Stimulated activated naive B cell treated with anti-CD40 and anti-IgM and Interleukin-4, amounts not matched to agents 10 μg/mL and 1 μg/mL and 100 μg/mL, for 72 hours (primary cell): ENCODE measurements around the gene RNFT2.

Experiments used
- ATAC-seq, 2 donors: fragments of 150-1000 bp; cut with Tn5 transposase; replicated peaks; 2 replicates each; pipeline ENCODE4 v1.10.0; 2021; ENCODE audit warnings: moderate library complexity in 1 of 2
- DNase-seq: peaks from one replicate; pipeline ENCODE4 v3.0.0; 2021
- H3K27ac Mint-ChIP-seq: one replicate; pipeline ENCODE4 v1.8.0; 2022; ENCODE audit warnings: mild to moderate bottlenecking, mixed read lengths
- H3K27me3 Mint-ChIP-seq, 2 donors: one replicate each; pipeline ENCODE4 v1.8.0; 2022; ENCODE audit warnings: mixed read lengths in 2 of 2
- H3K36me3 Mint-ChIP-seq, 2 donors: one replicate each; pipeline ENCODE4 v1.8.0; 2022; ENCODE audit warnings: mixed read lengths in 2 of 2, mild to moderate bottlenecking in 1 of 2
- H3K4me1 Mint-ChIP-seq, 2 donors: one replicate each; pipeline ENCODE4 v1.8.0; 2022; ENCODE audit warnings: mixed read lengths in 2 of 2, mild to moderate bottlenecking in 1 of 2
- H3K4me3 Mint-ChIP-seq, 2 donors: one replicate each; pipeline ENCODE4 v1.8.0; 2022; ENCODE audit warnings: mild to moderate bottlenecking in 2 of 2, mixed read lengths in 2 of 2, moderate library complexity in 1 of 2
- H3K9me3 Mint-ChIP-seq, 2 donors: one replicate each; pipeline ENCODE4 v1.8.0; 2022; ENCODE audit warnings: mixed read lengths in 2 of 2, mild to moderate bottlenecking in 1 of 2

The RNFT2 gene

DNA sequence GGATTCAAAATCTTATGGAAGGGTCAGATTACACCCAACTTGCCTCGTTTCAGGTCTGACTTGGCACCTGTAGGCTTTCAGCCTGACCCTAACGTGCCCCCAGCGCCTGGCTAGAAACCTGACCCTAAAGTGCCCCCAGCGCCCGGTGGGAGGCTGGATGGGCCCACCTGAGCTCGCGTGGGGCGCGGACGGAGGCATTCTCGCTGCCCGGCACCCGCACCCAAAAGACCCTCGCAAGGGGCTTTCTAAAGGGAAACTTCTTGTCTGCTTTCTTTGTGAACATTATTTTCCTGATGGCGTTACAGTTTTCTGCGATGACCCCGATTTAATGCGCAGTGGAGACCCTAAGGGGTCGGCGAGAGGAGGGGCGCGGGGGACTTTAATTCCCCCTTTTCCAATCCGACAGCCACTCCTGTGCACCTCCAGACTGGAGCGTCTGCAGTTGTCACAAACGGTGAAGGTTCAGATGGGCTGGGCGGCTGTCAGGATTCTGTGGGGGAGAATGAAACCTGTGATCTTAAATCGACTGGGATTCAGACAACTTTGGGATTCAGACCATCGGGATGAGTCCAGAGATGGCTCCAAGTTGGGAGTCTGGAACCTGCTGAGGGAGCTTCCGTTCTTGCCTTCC lies 143.9 kb downstream of the RNFT2 start:
- no peak for DNase-seq
- Mint-ChIP-seq H3K36me3 (peaks cover 0 to 2% of the 10 kb centered on the region in 2 donors), H3K4me3 (peak overlapping the region; percentile 72 to 76)

GRCh38 chr12:116882742-116883141 lies 144.6 kb downstream of the RNFT2 start:
- DNase-seq (no peak), ATAC-seq (peak; percentile 41 to 58)
- Mint-ChIP-seq H3K4me1 (peaks cover 30 to 52% of the 10 kb centered on the region in 2 donors), H3K27ac (no peak overlapping the region), H3K27me3 (peaks cover 36 to 48% of the 10 kb centered on the region in 2 donors), H3K36me3 (peaks cover 0 to 2% of the 10 kb centered on the region in 2 donors), H3K4me3 (no peak overlapping the region), H3K9me3 (no peaks in the 10 kb centered on the region)

More for the DNA sequence above, 143.9 kb downstream of the RNFT2 start:
- no peaks in the 10 kb centered on the region for H3K9me3 Mint-ChIP-seq
- peak overlapping the region; percentile 42 for H3K27ac Mint-ChIP-seq
- no peak for ATAC-seq
- H3K27me3 Mint-ChIP-seq, result peaks cover 36 to 48% of the 10 kb centered on the region in 2 donors
- H3K4me1 Mint-ChIP-seq, result peaks cover 30 to 52% of the 10 kb centered on the region in 2 donors

- no peak for ATAC-seq
- H3K9me3 Mint-ChIP-seq, result peaks cover 0 to under 1% of the 10 kb centered on the region in 2 donors
- peaks cover 20 to 34% of the 10 kb centered on the region in 2 donors for H3K4me1 Mint-ChIP-seq
- H3K27ac Mint-ChIP-seq, result no peak overlapping the region
- no peaks in the 10 kb centered on the region for H3K36me3 Mint-ChIP-seq
- H3K27me3 Mint-ChIP-seq, result peaks cover 27 to 36% of the 10 kb centered on the region in 2 donors
- DNase-seq, result no peak
- H3K4me3 Mint-ChIP-seq, result no peak overlapping the region
Observed at GRCh38 chr12:116884871-116885270, 146.8 kb downstream of the RNFT2 start.

GRCh38 chr12:116885491-116885890 lies 147.4 kb downstream of the RNFT2 start:
- Mint-ChIP-seq H3K27me3 (peaks cover 21 to 30% of the 10 kb centered on the region in 2 donors), H3K36me3 (no peaks in the 10 kb centered on the region), H3K27ac (no peak overlapping the region), H3K4me1 (peaks cover 14 to 27% of the 10 kb centered on the region in 2 donors), H3K9me3 (peaks cover 0 to 4% of the 10 kb centered on the region in 2 donors), H3K4me3 (no peak overlapping the region)
- peak; percentile 35 to 46 for ATAC-seq
- DNase-seq, result no peak

- Mint-ChIP-seq H3K9me3 (peaks cover 0 to 5% of the 10 kb centered on the region in 2 donors), H3K4me3 (no peak overlapping the region), H3K27me3 (peaks cover 13 to 17% of the 10 kb centered on the region in 2 donors), H3K36me3 (no peaks in the 10 kb centered on the region), H3K27ac (no peak overlapping the region), H3K4me1 (peaks cover 7 to 17% of the 10 kb centered on the region in 2 donors)
- ATAC-seq, result no peak
- DNase-seq, result no peak
Observed at GRCh38 chr12:116887244-116887643, 149.1 kb downstream of the RNFT2 start.

GRCh38 chr12:116887897-116888296 lies 149.8 kb downstream of the RNFT2 start:
- no peak overlapping the region for H3K4me3 Mint-ChIP-seq
- ATAC-seq (no peak), DNase-seq (no peak)
- no peak overlapping the region for H3K27ac Mint-ChIP-seq
- H3K27me3 Mint-ChIP-seq, result peaks cover 8 to 11% of the 10 kb centered on the region in 2 donors
- H3K9me3 Mint-ChIP-seq, result peaks cover 0 to 5% of the 10 kb centered on the region in 2 donors
- peaks cover 1 to 10% of the 10 kb centered on the region in 2 donors for H3K4me1 Mint-ChIP-seq
- H3K36me3 Mint-ChIP-seq, result no peaks in the 10 kb centered on the region

DNA sequence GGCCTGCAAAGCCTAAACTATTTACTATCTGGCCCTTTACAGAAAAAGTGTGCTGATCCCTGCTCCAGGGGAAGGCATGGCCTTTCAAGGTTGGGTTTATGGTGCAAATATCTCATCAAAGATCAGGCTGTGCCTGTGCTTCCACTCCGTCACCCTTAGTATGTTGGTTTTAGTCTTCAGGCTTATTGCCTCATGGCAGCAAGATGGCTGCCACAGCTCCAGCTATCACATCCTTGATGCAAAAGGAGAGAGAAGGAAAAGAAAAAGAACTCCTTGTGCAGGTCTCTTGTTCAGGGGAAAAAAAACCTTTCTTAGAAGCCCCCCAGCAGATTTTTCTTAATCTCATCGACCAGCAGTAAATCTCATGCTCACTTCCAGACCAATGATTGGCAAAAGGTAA lies 152.2 kb downstream of the RNFT2 start:
- peaks cover 0 to 5% of the 10 kb centered on the region in 2 donors for H3K9me3 Mint-ChIP-seq
- no peaks in the 10 kb centered on the region for H3K36me3 Mint-ChIP-seq
- ATAC-seq, result no peak
- no peak overlapping the region for H3K4me3 Mint-ChIP-seq
- H3K27me3 Mint-ChIP-seq, result no peaks in the 10 kb centered on the region
- peaks cover under 1 to 1% of the 10 kb centered on the region in 2 donors for H3K4me1 Mint-ChIP-seq
- DNase-seq, result no peak
- H3K27ac Mint-ChIP-seq, result no peak overlapping the region

- ATAC-seq (no peak), DNase-seq (no peak)
- peaks cover 0 to 5% of the 10 kb centered on the region in 2 donors for H3K9me3 Mint-ChIP-seq
- no peaks in the 10 kb centered on the region for H3K27me3 Mint-ChIP-seq
- no peaks in the 10 kb centered on the region for H3K36me3 Mint-ChIP-seq
- no peak overlapping the region for H3K4me3 Mint-ChIP-seq
- no peak overlapping the region for H3K27ac Mint-ChIP-seq
- peaks cover 0 to 1% of the 10 kb centered on the region in 2 donors for H3K4me1 Mint-ChIP-seq
Observed at GRCh38 chr12:116891019-116891418, 152.9 kb downstream of the RNFT2 start.

DNA sequence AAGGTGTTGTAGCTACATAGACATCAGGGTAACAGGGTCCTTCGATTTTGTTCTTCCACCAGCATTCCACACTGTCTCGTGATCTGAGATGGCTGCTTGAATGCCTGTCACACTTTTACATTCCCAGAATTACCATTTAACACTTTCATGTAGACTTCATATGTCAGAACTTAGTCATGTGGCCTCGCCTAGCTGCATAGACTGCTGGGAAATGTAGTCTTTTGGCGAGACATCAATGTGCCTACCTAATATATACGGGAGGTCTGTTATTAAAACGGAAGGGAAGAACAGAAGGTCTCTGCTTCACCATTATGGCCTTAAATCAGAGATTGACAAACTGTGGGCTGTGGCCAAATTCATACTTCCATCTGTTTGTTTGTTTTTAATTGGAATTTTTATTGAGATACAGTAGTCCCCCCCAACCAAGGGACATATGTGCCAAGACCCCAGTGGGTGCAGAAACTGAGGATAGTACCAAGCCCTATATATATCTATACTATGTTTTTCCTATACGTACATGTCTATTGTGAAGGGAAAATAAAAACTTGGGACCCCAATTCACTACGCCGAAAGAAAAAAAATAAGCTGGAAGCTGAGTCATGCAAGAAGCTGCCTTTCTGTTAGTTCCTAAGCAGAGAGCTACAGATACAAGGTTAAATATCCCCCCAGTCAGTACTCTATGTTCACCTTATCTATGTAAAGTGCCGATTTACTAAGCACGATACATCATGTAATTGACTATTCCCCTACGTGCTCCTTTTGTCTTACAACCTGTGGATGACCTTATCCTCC lies 154.4 kb downstream of the RNFT2 start:
- no peak overlapping the region for H3K27ac Mint-ChIP-seq
- H3K36me3 Mint-ChIP-seq, result no peaks in the 10 kb centered on the region
- H3K27me3 Mint-ChIP-seq, result peaks cover 0 to 2% of the 10 kb centered on the region in 2 donors
- ATAC-seq, result peak; percentile 34 to 39
- peaks cover 0 to 5% of the 10 kb centered on the region in 2 donors for H3K9me3 Mint-ChIP-seq
- H3K4me3 Mint-ChIP-seq, result no peak overlapping the region
- DNase-seq, result no peak
- H3K4me1 Mint-ChIP-seq, result peaks cover 0 to 1% of the 10 kb centered on the region in 2 donors

DNA sequence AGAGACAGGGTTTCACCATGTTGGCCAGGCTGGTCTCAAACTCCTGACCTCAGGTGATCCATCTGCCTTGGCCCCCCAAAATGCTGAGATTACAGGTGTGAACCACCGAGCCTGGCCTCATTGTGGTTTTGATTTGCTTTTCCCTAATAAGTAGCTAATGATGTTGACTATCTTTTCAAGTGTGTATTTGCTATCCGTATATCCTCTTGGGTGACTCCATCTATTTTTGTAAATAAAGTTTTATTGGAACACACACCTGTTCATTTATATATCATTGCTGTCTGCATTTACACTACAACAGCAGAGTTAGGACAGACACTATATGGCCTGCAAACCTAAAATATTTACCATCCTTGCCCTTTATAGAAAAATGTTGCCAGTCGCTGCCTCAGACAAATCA lies 156.8 kb downstream of the RNFT2 start:
- Mint-ChIP-seq H3K4me1 (peaks cover 0 to 1% of the 10 kb centered on the region in 2 donors), H3K27me3 (peaks cover 7 to 12% of the 10 kb centered on the region in 2 donors), H3K4me3 (no peak overlapping the region), H3K36me3 (no peaks in the 10 kb centered on the region), H3K9me3 (peaks cover 0 to 5% of the 10 kb centered on the region in 2 donors), H3K27ac (no peak overlapping the region)
- ATAC-seq (no peak), DNase-seq (no peak)

DNA sequence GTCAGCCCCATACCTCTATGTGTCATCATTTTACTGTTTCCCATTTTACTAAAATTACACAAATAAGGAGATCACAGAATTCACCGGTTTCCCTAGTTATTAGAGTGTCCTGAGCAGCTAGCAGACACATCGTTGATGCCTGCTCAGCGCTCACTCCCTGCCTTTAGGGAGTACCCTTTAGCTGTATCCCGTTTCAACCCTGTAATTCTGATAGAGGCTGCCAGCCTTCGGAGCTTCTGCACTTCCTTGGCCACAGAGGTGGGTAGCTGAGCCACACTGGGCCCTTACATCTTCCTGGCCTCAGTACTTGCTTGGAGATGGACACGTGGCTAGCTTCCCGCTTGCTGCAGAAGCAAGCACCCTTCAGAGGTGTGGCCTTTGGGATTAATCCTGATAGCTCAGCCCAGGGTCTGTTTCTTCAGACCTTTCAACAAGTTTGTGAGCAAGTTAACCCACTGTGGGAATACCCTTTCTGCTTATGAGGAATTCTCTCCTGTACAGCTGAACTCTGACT lies 158.4 kb downstream of the RNFT2 start:
- Mint-ChIP-seq H3K27me3 (peaks cover 17% of the 10 kb centered on the region in 2 donors), H3K4me3 (no peak overlapping the region), H3K9me3 (no peaks in the 10 kb centered on the region), H3K36me3 (no peaks in the 10 kb centered on the region), H3K27ac (no peak overlapping the region), H3K4me1 (peaks cover 0 to 1% of the 10 kb centered on the region in 2 donors)
- DNase-seq (no peak), ATAC-seq (no peak)

- ATAC-seq (no peak), DNase-seq (no peak)
- H3K4me1 Mint-ChIP-seq, result peaks cover 0 to 1% of the 10 kb centered on the region in 2 donors
- no peaks in the 10 kb centered on the region for H3K36me3 Mint-ChIP-seq
- H3K27ac Mint-ChIP-seq, result no peak overlapping the region
- no peak overlapping the region for H3K4me3 Mint-ChIP-seq
- peaks cover 26 to 27% of the 10 kb centered on the region in 2 donors for H3K27me3 Mint-ChIP-seq
- no peaks in the 10 kb centered on the region for H3K9me3 Mint-ChIP-seq
Observed at GRCh38 chr12:116897476-116897875, 159.4 kb downstream of the RNFT2 start.

- no peaks in the 10 kb centered on the region for H3K4me1 Mint-ChIP-seq
- DNase-seq (no peak), ATAC-seq (no peak)
- no peak overlapping the region for H3K27ac Mint-ChIP-seq
- H3K4me3 Mint-ChIP-seq, result no peak overlapping the region
- no peaks in the 10 kb centered on the region for H3K9me3 Mint-ChIP-seq
- peaks cover 26 to 32% of the 10 kb centered on the region in 2 donors for H3K27me3 Mint-ChIP-seq
- no peaks in the 10 kb centered on the region for H3K36me3 Mint-ChIP-seq
Observed at GRCh38 chr12:116898669-116899068, 160.6 kb downstream of the RNFT2 start.

- Mint-ChIP-seq H3K4me3 (no peak overlapping the region), H3K27me3 (peaks cover 32 to 37% of the 10 kb centered on the region in 2 donors)
Observed at GRCh38 chr12:116901612-116902011, 163.5 kb downstream of the RNFT2 start.

More at GRCh38 chr12:116901612-116902011, 163.5 kb downstream of the RNFT2 start:
- Mint-ChIP-seq H3K27ac (no peak overlapping the region), H3K9me3 (no peaks in the 10 kb centered on the region), H3K36me3 (no peaks in the 10 kb centered on the region), H3K4me1 (no peaks in the 10 kb centered on the region)
- ATAC-seq, result no peak
- DNase-seq, result no peak
